Measurements from ENCODE around the gene CSRP1.

GRCh38 chr1:201476670-201477344 is 30.1 kb downstream of the CSRP1 start:
- TF ChIP-seq CTCF (IDR thresholded peaks at IDR 0.05) (no peak), EP300 (IDR thresholded peaks at IDR 0.05) (no peak), POLR2A (IDR thresholded peaks at IDR 0.05) (no peak)

Data from tibial nerve (tissue), 4 donors.